H1 (cell line): ENCODE measurements around the gene UNC79. TPM values are rescaled to one million over a fixed set of nuclear protein-coding genes. Genes with fewer than 3 reads are reported as not detected.

ENCODE experiments used
- CHD2 ChIP-seq: IDR thresholded peaks from 2 replicates; pipeline ENCODE4 v1.6.1; 2012; ENCODE audit warnings: low read length, improper control_type of control experiment
- FOSL1 ChIP-seq: IDR thresholded peaks from 2 replicates; pipeline ENCODE4 v1.6.1; 2011; ENCODE audit warnings: mild to moderate bottlenecking, low read depth, low read length, moderate library complexity; ENCODE audit not compliant: insufficient read depth
- KDM1A ChIP-seq: fragments of 200-600, 300-600 bp; sonication (generic); IDR thresholded peaks from 2 replicates; pipeline ENCODE4 v1.7.1; 2016; ENCODE audit warnings: mild to moderate bottlenecking, low read length, borderline replicate concordance
- MAX ChIP-seq: IDR thresholded peaks from 2 replicates; pipeline ENCODE4 v1.6.1; 2012; ENCODE audit warnings: inconsistent platforms
- NANOG ChIP-seq: IDR thresholded peaks from 2 replicates; pipeline ENCODE4 v1.6.1; 2011; ENCODE audit warnings: low read length, low read depth, mild to moderate bottlenecking, inconsistent platforms; ENCODE audit not compliant: insufficient read depth, poor library complexity, severe bottlenecking
- TAF7 ChIP-seq: optimal IDR thresholded peaks from 2 replicates; pipeline ENCODE3; 2011; ENCODE audit warnings: low read depth, mild to moderate bottlenecking, inconsistent platforms, low read length, moderate library complexity, borderline replicate concordance
- polyA plus RNA-seq, 7 experiments: library from polyadenylated mRNA; depleted of rRNA in 3 of 7; stranded (reverse) in 5 of 7; unstranded in 2 of 7; fragments of >200 nt in 5 of 7; fragments of 200-250 nt in 2 of 7; gene quantifications; 1 replicate in 5 of 7; 2 replicates in 1 of 7; 4 replicates in 1 of 7; pipeline versions ENCODE4 v1.2.1 to v1.2.3, GENCODE V29; 2011 to 2013; ENCODE audit warnings: missing spikeins in 2 of 7, mixed read lengths in 2 of 7
- total RNA-seq: library from RNA; stranded (reverse); fragmentation: NEBNext Ultra II Directional; extraction: Animal tissue kit (Norgen Biotek cat#: 25700); gene quantifications from 2 replicates; pipeline ENCODE4 v1.2.1, GENCODE V29; 2021

Gene UNC79
- total and polyA plus RNA-seq, 2 of the 8 experiments (the other 6 are each of a cell fraction or from before 2014, with no cell fraction given) = 1.8 to 2.3 TPM

- no peak for TF ChIP-seq MAX
- TF ChIP-seq TAF7 = no peak
- no peak for TF ChIP-seq KDM1A
- no peak for TF ChIP-seq NANOG
- no peak for TF ChIP-seq FOSL1
- no peak for TF ChIP-seq CHD2
- TF ChIP-seq, all 59 proteins: peak for 0
Measured at GRCh38 chr14:93464271-93464670, 33.5 kb downstream of the UNC79 start (continued).
